HEK293T (cell line): ENCODE measurements around the gene AHNAK.

Experiments used
- ARNT ChIP-seq: fragments of 450-650 bp; IDR thresholded peaks from 2 replicates; pipeline ENCODE4 v1.6.1; 2017; ENCODE audit warnings: mild to moderate bottlenecking
- BHLHE40 ChIP-seq: fragments of 450-650 bp; IDR thresholded peaks from 2 replicates; pipeline ENCODE4 v1.6.1; 2016; ENCODE audit warnings: mild to moderate bottlenecking, moderate library complexity, borderline replicate concordance
- ELF4 ChIP-seq: fragments of 450-650 bp; IDR thresholded peaks from 2 replicates; pipeline ENCODE4 v1.6.1; 2017; ENCODE audit warnings: antibody characterized with exemption
- FOXA1 ChIP-seq: fragments of 450-650 bp; IDR thresholded peaks from 2 replicates; pipeline ENCODE4 v1.6.1; 2016; ENCODE audit warnings: mild to moderate bottlenecking
- FOXK2 ChIP-seq: fragments of 450-650 bp; IDR thresholded peaks from 2 replicates; pipeline ENCODE4 v1.6.1; 2016; ENCODE audit warnings: mild to moderate bottlenecking
- FOXM1 ChIP-seq: fragments of 450-650 bp; IDR thresholded peaks from 2 replicates; pipeline ENCODE4 v1.6.1; 2017; ENCODE audit warnings: mild to moderate bottlenecking, borderline replicate concordance
- HDGF ChIP-seq: fragments of 450-650 bp; IDR thresholded peaks from 2 replicates; pipeline ENCODE4 v1.6.1; 2017; ENCODE audit warnings: antibody characterized with exemption, borderline replicate concordance
- NFRKB ChIP-seq: fragments of 450-650 bp; IDR thresholded peaks from 2 replicates; pipeline ENCODE4 v1.6.1; 2016; ENCODE audit warnings: mild to moderate bottlenecking, moderate library complexity
- SP1 ChIP-seq: fragments of 450-650 bp; IDR thresholded peaks from 2 replicates; pipeline ENCODE4 v1.6.1; 2017
- SUZ12 ChIP-seq: fragments of 450-650 bp; IDR thresholded peaks from 2 replicates; pipeline ENCODE4 v1.6.1; 2016; ENCODE audit warnings: mild to moderate bottlenecking
- TARDBP ChIP-seq: fragments of 450-650 bp; IDR thresholded peaks from 2 replicates; pipeline ENCODE4 v1.6.1; 2016

DNA sequence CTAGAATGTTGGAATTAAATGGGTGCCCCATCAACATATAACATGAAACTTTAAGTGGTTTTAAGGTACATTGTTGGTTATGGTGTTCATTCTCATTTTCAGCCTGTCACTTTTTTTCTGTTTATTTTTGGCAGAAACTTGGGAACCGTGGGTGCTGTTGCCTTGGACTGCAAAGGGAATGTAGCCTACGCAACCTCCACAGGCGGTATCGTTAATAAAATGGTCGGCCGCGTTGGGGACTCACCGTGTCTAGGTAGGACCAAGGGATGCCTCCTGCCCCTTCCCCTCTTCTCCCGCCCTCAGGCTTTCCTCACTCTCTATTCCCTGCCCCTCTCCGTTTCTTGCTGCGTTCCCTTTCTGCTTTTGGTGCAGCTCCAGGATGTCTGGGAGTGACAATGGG lies 157.6 kb downstream of the AHNAK start:
- TF ChIP-seq SP1 (no peak), FOXA1 (no peak), HDGF (no peak), FOXK2 (no peak), TARDBP (no peak), BHLHE40 (no peak), FOXM1 (no peak), ELF4 (no peak), ARNT (no peak), SUZ12 (no peak), NFRKB (no peak)
